Measurements from ENCODE around the gene ZFYVE1.
"Not testable (repeated sequence)": the region's sequence is repeated elsewhere in the genome, so short reads cannot be mapped to it uniquely, and the experiment has no call there.

ZFYVE1 gene

GRCh38 chr14:72961016-72961415, 65.9 kb downstream of the ZFYVE1 start:
- not testable (repeated sequence) for DNase-seq (ENCODE audit: low read depth, low spot score)

- no peak for DNase-seq (ENCODE audit: low read depth, low spot score)
Measured at GRCh38 chr14:72958548-72958947, 68.4 kb downstream of the ZFYVE1 start.

GRCh38 chr14:72957213-72957612, 69.7 kb downstream of the ZFYVE1 start:
- no peak for DNase-seq (ENCODE audit: low read depth, low spot score)

GRCh38 chr14:72956741-72957140, 70.2 kb downstream of the ZFYVE1 start:
- not testable (repeated sequence) for DNase-seq (ENCODE audit: low read depth, low spot score)

- no peak for DNase-seq (ENCODE audit: low read depth, low spot score)
Measured at GRCh38 chr14:72952171-72952570, 74.7 kb downstream of the ZFYVE1 start.

- peak; percentile 81 for DNase-seq (ENCODE audit: low read depth, low spot score)
Measured at GRCh38 chr14:72948481-72949138, 78.3 kb downstream of the ZFYVE1 start.

- DNase-seq (ENCODE audit: low read depth, low spot score), result no peak
Measured at GRCh38 chr14:72947366-72948160, 79.3 kb downstream of the ZFYVE1 start.

- peak; percentile 50 for DNase-seq (ENCODE audit: low read depth, low spot score)
Measured at GRCh38 chr14:72946491-72946890, 80.4 kb downstream of the ZFYVE1 start.

- no peak for DNase-seq (ENCODE audit: low read depth, low spot score)
Measured at GRCh38 chr14:72945356-72946027, 81.4 kb downstream of the ZFYVE1 start.

GRCh38 chr14:72943876-72944430, 83.0 kb downstream of the ZFYVE1 start:
- no peak for DNase-seq (ENCODE audit: low read depth, low spot score)

GRCh38 chr14:72942934-72943333, 84.0 kb downstream of the ZFYVE1 start:
- DNase-seq (ENCODE audit: low read depth, low spot score), result no peak

- DNase-seq (ENCODE audit: low read depth, low spot score), result no peak
Measured at GRCh38 chr14:72941286-72941985, 85.5 kb downstream of the ZFYVE1 start.

- no peak for DNase-seq (ENCODE audit: low read depth, low spot score)
Measured at GRCh38 chr14:72939630-72940029, 87.3 kb downstream of the ZFYVE1 start.

- DNase-seq (ENCODE audit: low read depth, low spot score), result no peak
Measured at GRCh38 chr14:72932893-72933292, 94.0 kb downstream of the ZFYVE1 start.

GRCh38 chr14:72929316-72930080, 97.4 kb downstream of the ZFYVE1 start:
- no peak for DNase-seq (ENCODE audit: low read depth, low spot score)

- no peak for DNase-seq (ENCODE audit: low read depth, low spot score)
Measured at GRCh38 chr14:72928872-72929271, 98.0 kb downstream of the ZFYVE1 start.

GRCh38 chr14:72926292-72927028, 100.4 kb downstream of the ZFYVE1 start, which contains the start of gene DCAF4:
DCAF4 (plus strand) TSS chr14:72926464; CDS start chr14:72937979, 11,515 bp downstream.
- DNase-seq (ENCODE audit: low read depth, low spot score), result peak; percentile 99

GRCh38 chr14:72925815-72926291, 101.1 kb downstream of the ZFYVE1 start:
- no peak for DNase-seq (ENCODE audit: low read depth, low spot score)

- no peak for DNase-seq (ENCODE audit: low read depth, low spot score)
Measured at GRCh38 chr14:72925171-72925759, 101.6 kb downstream of the ZFYVE1 start.
